GM18526 (cell line): Measurements from ENCODE around the gene LTN1.

Source experiments
- POLR2A ChIP-seq: IDR thresholded peaks from 3 replicates; pipeline ENCODE4 v1.6.1; 2011; ENCODE audit not compliant: insufficient read length; ENCODE audit errors: extremely low read depth

Gene LTN1

GRCh38 chr21:28882345-28882744 lies 110.3 kb downstream of the LTN1 start:
- TF ChIP-seq POLR2A = no peak
